Sigmoid colon (tissue), 7 donors: ENCODE data around the gene LHPP. TPM values are rescaled to one million over a fixed set of nuclear protein-coding genes. Genes with fewer than 3 reads are reported as not detected.
"Not testable (repeated sequence)": the region's sequence is repeated elsewhere in the genome, so short reads cannot be mapped to it uniquely, and the experiment has no call there.

Experiments
- DNase-seq: peaks from one replicate; pipeline ENCODE4 v3.0.0-alpha.2; 2019
- H3K27ac ChIP-seq, 4 donors: fragments of 200-600 bp; sonication (generic); one replicate each; pipeline ENCODE4 v1.5.1; 2016 to 2019; ENCODE audit warnings: mild to moderate bottlenecking in 1 of 4
- H3K27me3 ChIP-seq, 3 donors: fragments of 200-600 bp; sonication (generic); one replicate each; pipeline ENCODE4 v1.5.1; 2019; ENCODE audit warnings: mild to moderate bottlenecking in 1 of 3
- H3K36me3 ChIP-seq, 4 donors: fragments of 200-600 bp; sonication (generic); one replicate each; pipeline ENCODE4 v1.5.1; 2016 to 2019
- H3K4me1 ChIP-seq, 4 donors: fragments of 200-600 bp; sonication (generic); one replicate each; pipeline ENCODE4 v1.5.1; 2017 to 2019
- H3K4me3 ChIP-seq, 4 donors: fragments of 200-600 bp; sonication (generic); one replicate each; pipeline ENCODE4 v1.5.1; 2017 to 2019; ENCODE audit warnings: mild to moderate bottlenecking in 2 of 4, moderate library complexity in 1 of 4
- H3K9me3 ChIP-seq, 4 donors: fragments of 200-600 bp in 3 of 4; sonication (generic) in 3 of 4; one replicate each; pipeline versions ENCODE4 v1.5.1 to v1.6.1; 2013 to 2019
- EP300 ChIP-seq, 4 donors: sonication (generic); formaldehyde crosslinking; IDR thresholded peaks; one replicate each; pipeline ENCODE4 v1.6.1; 2017; ENCODE audit warnings: antibody characterized with exemption in 4 of 4
- POLR2A ChIP-seq, 2 donors: fragments of 450-650 bp; IDR thresholded peaks; one replicate each; pipeline ENCODE4 v1.6.1; 2016; ENCODE audit warnings: antibody characterized with exemption in 2 of 2, mild to moderate bottlenecking in 2 of 2, moderate library complexity in 2 of 2
- POLR2AphosphoS5 ChIP-seq, 4 donors: sonication (generic); formaldehyde crosslinking; IDR thresholded peaks; one replicate each; pipeline ENCODE4 v1.6.1; 2017; ENCODE audit warnings: antibody characterized with exemption in 4 of 4
- WGBS, 2 donors: extraction: QIAGEN DNeasy Blood & Tissue Kit; methylation state at CpG; one replicate each; pipeline ENCODE4 v1.1.7; 2013; 5-methylcytosine and 5-hydroxymethylcytosine counted together
- intact Hi-C: fragments of 100-400 bp; cut with DNase I; formaldehyde crosslinking; loops from one replicate; pipeline ENCODE4 v1.15.1; 2023
- polyA plus RNA-seq, 3 donors: library from polyadenylated mRNA; stranded (reverse); fragments of 200-250 nt; gene quantifications; one replicate each; pipeline ENCODE4 v1.2.3, GENCODE V29; 2013
- total RNA-seq, 4 donors: library from RNA; depleted of rRNA; stranded (reverse); fragments of >200 nt; gene quantifications; one replicate each; pipeline ENCODE4 v1.1.0, GENCODE V29; 2016
- TF ChIP-seq, protein P1 (sequence below), 4 experiments: fragments of 450-650 bp in 3 of 4; fragments of 200-600 bp in 1 of 4; IDR thresholded peaks; one replicate each; pipeline ENCODE4 v1.5.1; 2016 to 2019; ENCODE audit warnings: antibody characterized with exemption in 4 of 4, mild to moderate bottlenecking in 3 of 4, moderate library complexity in 2 of 4
- donor health status: healthy with polysubstance abuse.
- donor health status: Bipolar disorder and iron deficiency.
- donor health status: healthy.

LHPP gene
- total and polyA plus RNA-seq, 7 donors = 17.1 to 35.7 (median 20.6) TPM

DNA sequence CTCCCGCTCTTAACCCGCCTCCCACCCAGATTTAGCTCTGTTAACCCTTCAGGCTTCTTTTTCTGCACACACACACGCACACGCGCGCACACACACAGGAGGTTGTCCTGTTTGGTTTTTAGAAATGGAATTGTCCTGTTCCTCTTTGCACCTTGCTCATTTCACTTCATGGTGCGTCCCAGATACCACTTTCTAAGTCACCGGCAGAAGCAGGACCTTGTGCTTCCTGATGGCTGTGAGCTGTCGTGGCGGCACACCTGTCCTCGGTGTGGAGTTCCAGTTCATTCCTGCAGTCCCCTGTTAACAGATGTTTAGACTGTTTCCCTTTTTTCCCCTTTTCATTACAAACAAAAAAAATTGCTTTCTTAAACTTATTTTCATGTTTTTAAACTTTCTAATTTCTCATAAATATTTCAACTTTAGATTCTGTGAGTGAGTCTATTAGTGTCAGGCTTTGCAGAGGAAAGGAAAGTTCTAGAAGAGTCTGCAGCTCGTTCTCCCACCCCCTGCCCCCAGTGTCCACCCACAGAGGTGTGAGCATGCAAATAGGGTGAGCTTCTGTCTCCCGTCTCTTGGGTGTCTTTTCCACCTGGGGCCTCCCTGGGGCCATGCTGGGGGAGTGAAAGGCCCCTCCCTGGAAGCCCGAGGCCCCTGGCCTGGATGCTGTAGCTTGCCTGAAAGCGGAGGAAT is 85.5 kb downstream of the LHPP start:
- intact Hi-C loops = no loop called here
- no peaks in the 10 kb centered on the region for H3K27me3 ChIP-seq
- H3K9me3 ChIP-seq = no peaks in the 10 kb centered on the region
- H3K27ac ChIP-seq = no peak overlapping the region
- H3K4me3 ChIP-seq = no peak overlapping the region
- H3K36me3 ChIP-seq = no peaks in the 10 kb centered on the region
- no peaks in the 10 kb centered on the region for H3K4me1 ChIP-seq
- TF ChIP-seq POLR2AphosphoS5 (IDR thresholded peaks at IDR 0.05) = no peak
- TF ChIP-seq POLR2A (IDR thresholded peaks at IDR 0.05) = no peak
- TF ChIP-seq, protein P1, sequence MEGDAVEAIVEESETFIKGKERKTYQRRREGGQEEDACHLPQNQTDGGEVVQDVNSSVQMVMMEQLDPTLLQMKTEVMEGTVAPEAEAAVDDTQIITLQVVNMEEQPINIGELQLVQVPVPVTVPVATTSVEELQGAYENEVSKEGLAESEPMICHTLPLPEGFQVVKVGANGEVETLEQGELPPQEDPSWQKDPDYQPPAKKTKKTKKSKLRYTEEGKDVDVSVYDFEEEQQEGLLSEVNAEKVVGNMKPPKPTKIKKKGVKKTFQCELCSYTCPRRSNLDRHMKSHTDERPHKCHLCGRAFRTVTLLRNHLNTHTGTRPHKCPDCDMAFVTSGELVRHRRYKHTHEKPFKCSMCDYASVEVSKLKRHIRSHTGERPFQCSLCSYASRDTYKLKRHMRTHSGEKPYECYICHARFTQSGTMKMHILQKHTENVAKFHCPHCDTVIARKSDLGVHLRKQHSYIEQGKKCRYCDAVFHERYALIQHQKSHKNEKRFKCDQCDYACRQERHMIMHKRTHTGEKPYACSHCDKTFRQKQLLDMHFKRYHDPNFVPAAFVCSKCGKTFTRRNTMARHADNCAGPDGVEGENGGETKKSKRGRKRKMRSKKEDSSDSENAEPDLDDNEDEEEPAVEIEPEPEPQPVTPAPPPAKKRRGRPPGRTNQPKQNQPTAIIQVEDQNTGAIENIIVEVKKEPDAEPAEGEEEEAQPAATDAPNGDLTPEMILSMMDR (IDR thresholded peaks at IDR 0.05) = no peak
- no peak for TF ChIP-seq EP300 (IDR thresholded peaks at IDR 0.05)
- WGBS, 2 donors = 74 to 85% methylated on average over 15 of the region's 15 CpGs
- no peak for DNase-seq

DNA sequence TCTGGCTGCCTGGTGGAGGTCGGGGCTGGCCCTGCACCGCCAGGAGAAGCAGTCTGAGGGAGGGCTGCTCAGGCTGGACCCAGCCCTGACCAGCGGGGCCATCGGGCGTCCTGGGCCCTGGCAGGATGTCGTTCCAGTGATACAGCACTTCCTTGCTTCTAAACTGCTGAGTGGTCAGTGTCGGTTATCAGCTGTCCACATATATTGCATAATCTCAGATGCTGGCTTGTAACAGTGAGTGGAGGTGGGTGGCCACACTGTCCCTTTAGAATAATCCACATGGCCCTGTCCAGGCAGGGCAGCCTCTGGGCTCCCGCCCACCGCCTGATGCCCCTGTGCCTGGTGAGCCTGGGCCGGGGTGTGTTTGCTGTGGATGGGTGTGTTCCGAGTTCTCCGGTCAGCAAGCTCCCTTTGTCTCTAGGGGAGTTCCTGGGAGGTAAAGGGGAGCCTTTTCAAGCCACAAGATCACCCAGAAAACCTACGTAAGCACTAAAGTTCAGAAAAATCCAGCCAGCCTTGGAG is 86.1 kb downstream of the LHPP start:
- intact Hi-C loops = no loop called here
- DNase-seq = no peak
- no peaks in the 10 kb centered on the region for H3K9me3 ChIP-seq
- WGBS, 2 donors = 77 to 80% methylated on average over 13 of the region's 13 CpGs
- TF ChIP-seq EP300 (IDR thresholded peaks at IDR 0.05) = no peak
- TF ChIP-seq, protein P1 (IDR thresholded peaks at IDR 0.05) = no peak
- TF ChIP-seq POLR2AphosphoS5 (IDR thresholded peaks at IDR 0.05) = no peak
- TF ChIP-seq POLR2A (IDR thresholded peaks at IDR 0.05) = no peak
- H3K4me1 ChIP-seq = no peaks in the 10 kb centered on the region
- no peak overlapping the region for H3K4me3 ChIP-seq
- no peak overlapping the region for H3K27ac ChIP-seq
- H3K27me3 ChIP-seq = no peaks in the 10 kb centered on the region
- no peaks in the 10 kb centered on the region for H3K36me3 ChIP-seq

DNA sequence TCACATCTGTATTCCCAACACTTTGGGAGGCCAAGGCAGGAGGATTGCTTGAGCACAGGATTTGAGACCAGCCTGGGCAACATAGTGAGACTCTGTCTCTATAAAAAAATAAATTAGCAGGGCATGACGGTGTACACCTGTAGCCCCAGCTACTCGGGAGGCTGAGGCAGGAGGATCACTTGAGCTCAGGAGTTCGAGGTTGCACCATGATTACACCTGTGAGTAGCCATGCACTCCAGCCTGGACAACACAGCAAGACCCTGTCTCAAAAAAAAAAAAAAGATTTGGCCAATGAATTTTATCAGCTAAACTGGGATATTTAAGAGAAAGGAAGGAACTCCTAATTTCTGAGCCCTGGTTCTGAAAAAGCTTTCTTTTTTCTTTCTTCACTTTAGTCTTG is 87.5 kb downstream of the LHPP start:
- WGBS, 2 donors = 91 to 94% methylated on average over 3 of the region's 3 CpGs
- H3K27ac ChIP-seq, intact Hi-C loops: not testable (repeated sequence)

DNA sequence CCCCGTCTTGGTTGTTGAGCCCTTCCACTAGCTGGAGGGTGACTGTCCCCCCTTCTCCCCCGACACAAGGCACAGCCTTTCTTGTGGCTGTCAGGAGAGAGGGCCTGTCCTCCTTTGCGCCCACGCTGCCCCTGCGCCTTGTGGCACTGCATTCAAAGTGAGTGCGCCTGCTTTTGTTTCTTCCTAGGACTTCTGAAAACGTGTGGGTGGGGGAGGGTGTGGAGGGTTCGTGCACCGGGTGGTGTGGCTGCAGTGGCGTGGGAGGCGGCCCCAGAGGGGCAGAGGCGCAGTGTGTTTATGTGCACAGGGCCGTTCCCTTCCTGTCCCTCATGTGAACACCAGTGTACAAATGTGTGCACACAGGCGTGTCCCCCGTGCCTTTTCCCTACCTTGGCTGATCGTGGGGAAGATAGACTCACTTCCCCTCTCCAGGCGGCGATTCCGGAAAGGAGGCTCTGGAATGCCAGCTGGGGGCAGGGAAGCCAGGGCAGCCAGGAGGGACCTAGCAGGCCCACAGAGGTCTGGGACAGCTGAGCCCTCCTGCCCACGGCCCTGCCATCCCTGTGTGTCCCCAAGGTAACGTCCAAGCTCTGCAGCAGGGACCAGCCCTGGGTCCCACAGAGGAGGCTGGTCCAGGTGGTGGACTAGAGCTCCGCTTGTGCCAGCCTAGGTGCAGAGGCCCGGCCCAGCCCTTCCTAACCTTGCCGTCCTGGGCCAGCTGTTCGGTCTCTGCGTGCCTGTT is 88.8 kb downstream of the LHPP start:
- no peak for TF ChIP-seq EP300 (IDR thresholded peaks at IDR 0.05)
- TF ChIP-seq POLR2AphosphoS5 (IDR thresholded peaks at IDR 0.05) = no peak
- TF ChIP-seq POLR2A (IDR thresholded peaks at IDR 0.05) = no peak
- TF ChIP-seq, protein P1 (IDR thresholded peaks at IDR 0.05) = no peak
- no peaks in the 10 kb centered on the region for H3K4me1 ChIP-seq
- no peaks in the 10 kb centered on the region for H3K9me3 ChIP-seq
- no peak for DNase-seq
- no peaks in the 10 kb centered on the region for H3K36me3 ChIP-seq
- intact Hi-C loops = no loop called here
- WGBS, 2 donors = 78 to 89% methylated on average over 26 of the region's 26 CpGs
- H3K27ac ChIP-seq = no peak overlapping the region
- H3K4me3 ChIP-seq = no peak overlapping the region
- no peaks in the 10 kb centered on the region for H3K27me3 ChIP-seq

More for the DNA sequence above, 87.5 kb downstream of the LHPP start:
- H3K4me3 ChIP-seq, H3K27me3 ChIP-seq, H3K9me3 ChIP-seq, H3K36me3 ChIP-seq, H3K4me1 ChIP-seq, DNase-seq: not testable (repeated sequence)

DNA sequence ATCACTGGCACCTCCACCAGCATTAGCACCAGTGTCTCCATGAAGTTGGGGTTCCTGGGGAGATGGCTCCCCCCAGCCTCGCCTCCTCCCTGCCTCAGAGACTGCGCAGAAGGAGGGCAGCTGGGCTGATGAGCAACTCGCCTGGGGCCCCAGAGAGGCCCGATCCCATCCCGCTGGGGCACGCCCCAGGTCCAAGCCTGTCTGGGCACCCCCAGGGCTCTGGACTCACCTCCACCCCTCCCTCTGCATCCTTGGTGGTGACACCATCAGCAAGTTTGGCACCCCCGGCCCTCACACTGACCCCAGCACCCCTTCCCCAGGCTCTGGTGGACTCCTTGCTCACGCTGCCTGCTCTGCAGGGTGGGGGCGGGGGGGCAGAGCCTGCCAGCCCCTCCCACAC is 89.5 kb downstream of the LHPP start:
- H3K4me3 ChIP-seq = no peak overlapping the region
- intact Hi-C loops = no loop called here
- WGBS, 2 donors = 96 to 97% methylated on average over 9 of the region's 9 CpGs
- DNase-seq = no peak
- no peaks in the 10 kb centered on the region for H3K27me3 ChIP-seq
- no peaks in the 10 kb centered on the region for H3K36me3 ChIP-seq
- H3K9me3 ChIP-seq = no peaks in the 10 kb centered on the region
- H3K4me1 ChIP-seq = no peaks in the 10 kb centered on the region
- TF ChIP-seq EP300 (IDR thresholded peaks at IDR 0.05) = no peak
- no peak for TF ChIP-seq POLR2A (IDR thresholded peaks at IDR 0.05)
- TF ChIP-seq, protein P1 (IDR thresholded peaks at IDR 0.05) = no peak
- no peak for TF ChIP-seq POLR2AphosphoS5 (IDR thresholded peaks at IDR 0.05)
- H3K27ac ChIP-seq = no peak overlapping the region
